H1 (cell line): ENCODE measurements around the gene RAB11FIP5. TPM values are rescaled to one million over a fixed set of nuclear protein-coding genes. Genes with fewer than 3 reads are reported as not detected.

Experiments
- CBX8 ChIP-seq: fragments of 300-800, 300-1000 bp; sonication (generic); IDR thresholded peaks from 2 replicates; pipeline ENCODE4 v1.7.1; 2016; ENCODE audit warnings: low read depth, low read length, borderline replicate concordance
- GTF2F1 ChIP-seq: IDR thresholded peaks from 2 replicates; pipeline ENCODE4 v1.6.1; 2012; ENCODE audit warnings: low read depth, low read length, improper control_type of control experiment, borderline replicate concordance
- HDAC6 ChIP-seq: IDR thresholded peaks from one replicate; pipeline ENCODE4 v1.7.1; 2012; ENCODE audit warnings: low read depth, mild to moderate bottlenecking, inconsistent platforms, low read length, moderate library complexity
- RAD21 ChIP-seq, 2 experiments: IDR thresholded peaks in 1 of 2; conservative IDR thresholded peaks in 1 of 2; 2 replicates each; pipeline ENCODE4 v1.6.1; 2011; ENCODE audit warnings: low read depth in 2 of 2, low read length in 2 of 2, improper control_type of control experiment in 1 of 2, inconsistent platforms in 1 of 2, mild to moderate bottlenecking in 1 of 2, moderate library complexity in 1 of 2
- RFX5 ChIP-seq: IDR thresholded peaks from 2 replicates; pipeline ENCODE4 v1.6.1; 2011; ENCODE audit warnings: low read depth, low read length, improper control_type of control experiment, borderline replicate concordance
- SIN3A ChIP-seq, 2 experiments: IDR thresholded peaks in 1 of 2; conservative IDR thresholded peaks in 1 of 2; 2 replicates each; pipeline ENCODE4 v1.6.1; 2011 to 2012; ENCODE audit warnings: low read length in 2 of 2, improper control_type of control experiment in 1 of 2, low read depth in 1 of 2, mild to moderate bottlenecking in 1 of 2
- SP2 ChIP-seq: IDR thresholded peaks from 2 replicates; pipeline ENCODE4 v1.6.1; 2012; ENCODE audit warnings: mild to moderate bottlenecking, low read length, inconsistent platforms
- TCF12 ChIP-seq: IDR thresholded peaks from 2 replicates; pipeline ENCODE4 v1.6.1; 2011; ENCODE audit warnings: low read depth, mild to moderate bottlenecking, low read length
- polyA plus RNA-seq, 7 experiments: library from polyadenylated mRNA; depleted of rRNA in 3 of 7; stranded (reverse) in 5 of 7; unstranded in 2 of 7; fragments of >200 nt in 5 of 7; fragments of 200-250 nt in 2 of 7; gene quantifications; 1 replicate in 5 of 7; 2 replicates in 1 of 7; 4 replicates in 1 of 7; pipeline versions ENCODE4 v1.2.1 to v1.2.3, GENCODE V29; 2011 to 2013; ENCODE audit warnings: missing spikeins in 2 of 7, mixed read lengths in 2 of 7
- total RNA-seq: library from RNA; stranded (reverse); fragmentation: NEBNext Ultra II Directional; extraction: Animal tissue kit (Norgen Biotek cat#: 25700); gene quantifications from 2 replicates; pipeline ENCODE4 v1.2.1, GENCODE V29; 2021

Gene RAB11FIP5
- total and polyA plus RNA-seq, 2 of the 8 experiments (the other 6 are each of a cell fraction or from before 2014, with no cell fraction given): 6.3 to 17.0 TPM

DNA sequence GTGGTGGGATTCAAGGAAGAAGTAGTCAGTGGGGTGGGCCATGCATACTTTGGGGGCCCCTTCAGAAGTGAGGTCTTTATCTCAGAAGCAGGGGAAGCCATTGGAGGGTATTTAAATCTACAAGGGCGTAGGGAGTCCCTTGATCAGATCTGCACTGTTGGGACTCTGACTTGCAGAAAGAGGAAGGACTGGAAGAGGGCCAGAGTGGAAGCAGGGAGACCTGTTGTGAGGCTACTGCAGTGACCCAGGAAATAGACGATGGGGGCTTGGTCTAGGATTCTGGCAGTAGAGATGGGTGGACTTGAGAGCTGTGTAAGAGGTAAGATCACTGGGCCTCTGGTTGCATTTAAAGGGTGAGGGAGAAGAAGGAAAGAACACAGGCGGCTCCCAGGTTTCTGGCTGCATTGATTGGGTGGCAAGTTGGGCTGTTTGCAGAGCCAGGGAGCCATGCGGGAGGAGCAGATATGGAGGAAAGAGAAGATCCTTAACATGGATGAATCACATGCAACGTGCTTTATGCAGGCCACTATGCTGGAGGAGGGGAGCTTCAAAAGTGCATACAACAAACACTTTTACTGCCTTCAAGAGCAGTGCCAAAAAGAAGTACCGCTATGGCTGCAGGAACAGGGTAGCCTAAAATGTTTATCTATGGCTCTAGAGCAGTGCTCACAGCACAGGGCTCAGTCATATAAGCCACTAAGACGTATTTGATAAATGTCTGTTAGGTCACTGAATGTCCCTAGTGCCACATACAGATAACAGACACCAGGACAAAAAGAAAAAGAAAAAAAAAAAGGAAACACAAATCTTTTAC lies 43.5 kb downstream of the RAB11FIP5 start (continued):
- TF ChIP-seq SIN3A (conservative IDR thresholded peaks at IDR 0.05 in 1 of 2, IDR thresholded peaks at IDR 0.05 in 1 of 2; ENCODE audit: low read depth in 1 of 2, low read length in 2 of 2) (no peak), SP2 (no peak), RAD21 (IDR thresholded peaks at IDR 0.05 in 1 of 2, conservative IDR thresholded peaks at IDR 0.05 in 1 of 2; ENCODE audit: low read depth in 2 of 2, low read length in 2 of 2) (no peak), HDAC6 (no peak), RFX5 (no peak), TCF12 (no peak), CBX8 (no peak), GTF2F1 (no peak)
